Body of pancreas (tissue), 4 donors: ENCODE data around the gene SLC9A6.

Source experiments
- CTCF ChIP-seq, 7 experiments: fragments of 450-650 bp in 4 of 7; fragments of 200-600 bp in 3 of 7; sonication (generic) in 3 of 7; IDR thresholded peaks; one replicate each; pipeline ENCODE4 v1.5.1; 2016 to 2019; ENCODE audit warnings: antibody characterized with exemption in 7 of 7
- POLR2A ChIP-seq, 3 donors: fragments of 450-650 bp; IDR thresholded peaks; one replicate each; pipeline ENCODE4 v1.6.1; 2016; ENCODE audit warnings: antibody characterized with exemption in 3 of 3, mild to moderate bottlenecking in 2 of 3

DNA sequence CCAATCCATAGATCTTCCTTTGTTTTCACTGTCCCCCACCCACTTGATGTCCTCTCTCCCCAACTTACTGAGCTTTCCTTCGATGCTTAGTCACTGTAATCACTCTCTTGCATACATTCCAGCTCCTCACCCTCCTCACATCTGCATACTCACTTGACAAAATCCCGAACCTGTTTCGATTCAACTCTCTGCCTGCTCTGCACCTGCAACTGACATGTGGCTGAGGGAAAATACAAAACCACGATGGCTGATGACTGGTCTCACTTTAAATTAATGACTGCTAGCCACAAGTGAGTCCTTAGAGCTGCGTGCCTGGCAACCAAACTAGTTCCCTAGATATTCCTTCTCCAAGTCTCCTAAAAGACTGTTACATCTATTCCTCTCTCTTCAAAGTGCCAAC lies 91.7 kb downstream of the SLC9A6 start:
- TF ChIP-seq CTCF (IDR thresholded peaks at IDR 0.05) (no peak), POLR2A (IDR thresholded peaks at IDR 0.05) (no peak)
